Immature natural killer cell (primary cell): ENCODE results near the gene ABR. TPM values are rescaled to one million over a fixed set of nuclear protein-coding genes. Genes with fewer than 3 reads are reported as not detected.
"Not testable (repeated sequence)": the region's sequence is repeated elsewhere in the genome, so short reads cannot be mapped to it uniquely, and the experiment has no call there.

Experiments used
- DNase-seq, 3 donors: peaks; one replicate each; pipeline ENCODE4 v3.0.0; 2022; ENCODE audit warnings: mixed read lengths in 1 of 3
- H3K27ac Mint-ChIP-seq, 6 donors: one replicate each; pipeline ENCODE4 v1.8.0; 2020; ENCODE audit warnings: mixed read lengths in 6 of 6, mild to moderate bottlenecking in 5 of 6, inconsistent platforms in 4 of 6, moderate library complexity in 3 of 6
- H3K27me3 Mint-ChIP-seq, 3 donors: one replicate each; pipeline ENCODE4 v1.8.0; 2020 to 2021; ENCODE audit warnings: low read depth in 3 of 3, mild to moderate bottlenecking in 3 of 3, mixed read lengths in 3 of 3, moderate library complexity in 3 of 3, inconsistent platforms in 1 of 3
- H3K36me3 Mint-ChIP-seq, 3 donors: one replicate each; pipeline ENCODE4 v1.8.0; 2020; ENCODE audit warnings: mixed read lengths in 3 of 3, inconsistent platforms in 2 of 3, mild to moderate bottlenecking in 2 of 3
- H3K4me1 Mint-ChIP-seq, 2 donors: one replicate each; pipeline ENCODE4 v1.8.0; 2020; ENCODE audit warnings: inconsistent platforms in 2 of 2, mild to moderate bottlenecking in 2 of 2, mixed read lengths in 2 of 2, moderate library complexity in 1 of 2
- H3K4me3 Mint-ChIP-seq, 5 donors: one replicate each; pipeline ENCODE4 v1.8.0; 2020; ENCODE audit warnings: mild to moderate bottlenecking in 5 of 5, mixed read lengths in 5 of 5, inconsistent platforms in 3 of 5, moderate library complexity in 3 of 5
- H3K9me3 Mint-ChIP-seq, 6 donors: one replicate each; pipeline ENCODE4 v1.8.0; 2020; ENCODE audit warnings: mild to moderate bottlenecking in 6 of 6, mixed read lengths in 6 of 6, inconsistent platforms in 4 of 6, moderate library complexity in 3 of 6
- polyA plus RNA-seq, 3 donors: library from polyadenylated mRNA; unstranded; fragments of 300-500 nt; fragmentation: Illumina TruSeq; gene quantifications; one replicate each; pipeline ENCODE4 v1.2.3, GENCODE V29; 2021

ABR gene
- polyA plus RNA-seq, 3 donors from 2014 or later, result 11.2 to 36.2 (median 14.8) TPM

- Mint-ChIP-seq H3K4me3 (peak overlapping the region in 2 of 5 donors; percentile 19 to 38), H3K4me1 (peaks cover 43 to 45% of the 10 kb centered on the region in 2 donors), H3K9me3 (no peaks in the 10 kb centered on the region), H3K27me3 (peaks cover 0 to 11% (median 9%) of the 10 kb centered on the region in 3 donors), H3K36me3 (peaks cover 0 to 6% (median 0%) of the 10 kb centered on the region in 3 donors), H3K27ac (peak overlapping the region in 3 of 6 donors; percentile 7 to 58 (median 57))
- DNase-seq, result no peak
Measured at GRCh38 chr17:1123921-1124715, 55.7 kb downstream of the ABR start.

GRCh38 chr17:1123393-1123831, 56.4 kb downstream of the ABR start:
- H3K36me3 Mint-ChIP-seq, result peaks cover 0 to 3% (median 0%) of the 10 kb centered on the region in 3 donors
- DNase-seq, result no peak
- peaks cover 0 to 11% (median 9%) of the 10 kb centered on the region in 3 donors for H3K27me3 Mint-ChIP-seq
- peak overlapping the region in 3 of 5 donors; percentile 6 to 59 (median 55) for H3K4me3 Mint-ChIP-seq
- no peaks in the 10 kb centered on the region for H3K9me3 Mint-ChIP-seq
- H3K4me1 Mint-ChIP-seq, result peaks cover 43 to 45% of the 10 kb centered on the region in 2 donors
- H3K27ac Mint-ChIP-seq, result peak overlapping the region in 5 of 6 donors; percentile 66 to 99 (median 84)

DNA sequence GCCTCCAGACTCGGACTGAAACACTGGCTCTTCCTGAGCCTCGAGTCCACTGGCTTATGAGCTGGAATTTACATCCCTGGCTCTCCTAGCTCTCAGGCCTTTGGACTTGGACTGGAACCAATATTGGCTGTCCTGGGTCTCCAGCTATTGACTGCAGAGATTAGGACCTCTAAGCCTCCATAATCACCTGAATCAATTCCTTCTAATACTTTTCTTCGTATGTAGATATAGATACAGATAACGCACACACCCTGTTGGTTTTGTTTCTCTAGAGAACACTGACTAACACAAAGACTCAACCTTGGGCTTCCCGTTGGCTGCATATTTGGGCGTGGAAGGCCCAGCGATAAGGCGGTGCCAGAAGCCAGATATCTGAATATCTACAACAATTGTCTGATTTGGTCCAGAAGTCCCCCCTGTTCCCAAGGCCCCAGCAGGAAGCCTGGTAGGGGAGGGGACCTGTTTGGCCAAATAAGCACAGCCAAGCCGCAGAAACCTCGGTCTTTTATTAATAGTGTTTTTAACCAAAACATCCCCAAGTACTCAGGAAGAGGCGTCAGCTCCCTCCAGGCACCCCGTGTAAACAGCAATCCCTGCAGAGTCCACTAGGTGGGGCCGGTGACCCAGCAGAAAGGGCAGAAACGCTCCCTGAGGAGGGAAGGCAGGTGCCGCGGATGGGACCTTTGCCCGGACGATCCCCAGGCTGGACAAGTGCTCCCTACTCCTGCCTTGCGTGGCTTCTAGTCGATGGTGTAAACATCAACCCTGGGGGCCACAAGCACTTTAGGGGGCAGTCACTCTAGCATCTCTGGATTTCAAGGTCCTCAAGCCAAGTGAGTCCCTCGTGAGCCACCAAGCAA, 57.0 kb downstream of the ABR start:
- Mint-ChIP-seq H3K4me1 (peaks cover 43 to 45% of the 10 kb centered on the region in 2 donors), H3K36me3 (no peaks in the 10 kb centered on the region), H3K27me3 (peaks cover 0 to 11% (median 9%) of the 10 kb centered on the region in 3 donors), H3K9me3 (no peaks in the 10 kb centered on the region), H3K4me3 (peak overlapping the region in 4 of 5 donors; percentile 6 to 59 (median 56)), H3K27ac (peak overlapping the region; percentile 66 to 99 (median 88))
- DNase-seq, result peak; percentile 70 to 75 (median 75)

GRCh38 chr17:1121442-1121817, 58.4 kb downstream of the ABR start:
- H3K36me3 Mint-ChIP-seq, DNase-seq, H3K9me3 Mint-ChIP-seq, H3K27me3 Mint-ChIP-seq: not testable (repeated sequence)
- Mint-ChIP-seq H3K27ac (peak overlapping the region; percentile 95 to 100 (median 99)), H3K4me1 (peaks cover 45 to 47% of the 10 kb centered on the region in 2 donors), H3K4me3 (peak overlapping the region; percentile 74 to 88 (median 80))

DNA sequence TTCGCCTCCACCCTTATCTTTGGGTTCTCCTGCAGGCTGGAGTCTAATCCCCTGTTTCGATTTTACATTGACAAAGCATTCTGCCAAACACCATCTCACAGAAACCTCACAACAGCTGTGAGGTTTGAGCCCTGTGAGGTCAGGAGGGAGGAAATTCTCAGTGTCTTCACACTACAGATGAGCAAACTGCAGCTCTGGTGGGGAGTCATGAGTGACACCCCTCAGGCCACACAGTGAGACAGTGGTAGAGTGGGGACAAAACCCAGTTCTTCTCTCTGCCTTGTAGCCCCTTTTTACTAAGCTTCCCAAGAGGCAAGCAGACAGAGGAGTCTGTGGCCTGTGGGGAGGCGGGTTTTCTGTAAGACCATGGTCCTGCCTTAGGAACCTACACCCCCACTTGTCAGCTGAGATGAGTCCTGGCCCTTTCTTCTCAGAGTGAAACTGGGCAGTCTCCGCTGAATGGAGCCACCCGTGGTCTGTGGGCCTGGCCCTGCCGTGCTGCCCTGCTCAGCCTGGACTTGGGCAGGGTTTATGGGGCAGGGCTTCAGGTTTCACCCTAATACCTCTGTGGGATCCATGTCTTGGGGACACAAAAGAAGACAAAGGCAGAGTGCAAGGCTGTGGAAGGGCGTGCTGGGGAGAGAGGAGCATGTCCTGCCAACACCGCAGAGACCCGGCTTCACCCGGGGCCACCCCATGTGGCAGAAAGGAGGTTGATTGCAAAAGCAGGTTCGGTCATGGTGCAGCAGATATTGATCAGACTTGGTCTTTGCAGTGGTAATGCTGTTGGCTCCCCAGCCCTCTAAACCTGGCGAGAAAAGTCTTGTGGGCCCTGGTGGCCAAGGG, 59.0 kb downstream of the ABR start:
- DNase-seq, result peak; percentile 81 to 84 (median 84)
- peak overlapping the region; percentile 95 to 100 (median 99) for H3K27ac Mint-ChIP-seq
- H3K36me3 Mint-ChIP-seq, result no peaks in the 10 kb centered on the region
- H3K9me3 Mint-ChIP-seq, result no peaks in the 10 kb centered on the region
- peaks cover 0 to 9% (median 9%) of the 10 kb centered on the region in 3 donors for H3K27me3 Mint-ChIP-seq
- H3K4me1 Mint-ChIP-seq, result peaks cover 50 to 54% of the 10 kb centered on the region in 2 donors
- peak overlapping the region; percentile 74 to 88 (median 80) for H3K4me3 Mint-ChIP-seq

GRCh38 chr17:1119924-1120323, 59.9 kb downstream of the ABR start:
- peak overlapping the region; percentile 95 to 100 (median 99) for H3K27ac Mint-ChIP-seq
- H3K9me3 Mint-ChIP-seq, result no peaks in the 10 kb centered on the region
- DNase-seq, result peak; percentile 65 to 66 (median 65)
- no peaks in the 10 kb centered on the region for H3K36me3 Mint-ChIP-seq
- H3K4me3 Mint-ChIP-seq, result peak overlapping the region; percentile 74 to 88 (median 80)
- H3K4me1 Mint-ChIP-seq, result peaks cover 58 to 63% of the 10 kb centered on the region in 2 donors
- H3K27me3 Mint-ChIP-seq, result peaks cover 0 to 9% (median 9%) of the 10 kb centered on the region in 3 donors

- Mint-ChIP-seq H3K4me1 (peaks cover 51 to 59% of the 10 kb centered on the region in 2 donors), H3K27ac (peak overlapping the region; percentile 59 to 90 (median 80)), H3K36me3 (no peaks in the 10 kb centered on the region), H3K27me3 (peaks cover 2 to 9% (median 6%) of the 10 kb centered on the region in 3 donors), H3K4me3 (no peak overlapping the region), H3K9me3 (no peaks in the 10 kb centered on the region)
- no peak for DNase-seq
Measured at GRCh38 chr17:1116602-1117001, 63.2 kb downstream of the ABR start.

DNA sequence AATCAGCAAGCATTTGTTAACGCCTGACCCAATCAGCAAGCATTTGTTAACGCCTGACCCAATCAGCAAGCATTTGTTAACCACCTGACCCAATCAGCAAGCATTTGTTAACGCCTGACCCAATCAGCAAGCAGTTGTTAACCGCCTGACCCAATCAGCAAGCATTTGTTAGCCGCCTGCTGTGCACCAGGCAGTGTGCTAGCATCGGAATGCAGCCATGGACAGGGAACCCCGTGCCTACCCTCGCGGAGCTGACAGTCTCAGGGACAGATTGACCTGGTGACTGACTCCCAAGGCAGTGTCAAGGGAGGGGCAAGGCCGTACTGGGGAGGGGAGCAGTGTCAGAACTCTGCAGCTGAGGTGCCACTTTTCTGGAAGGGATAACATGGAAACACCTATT, 66.9 kb downstream of the ABR start:
- DNase-seq, result no peak
- Mint-ChIP-seq H3K27me3 (peaks cover 0 to 13% (median 2%) of the 10 kb centered on the region in 3 donors), H3K4me1 (peaks cover 47 to 59% of the 10 kb centered on the region in 2 donors), H3K36me3 (no peaks in the 10 kb centered on the region), H3K9me3 (no peaks in the 10 kb centered on the region), H3K4me3 (no peak overlapping the region), H3K27ac (peak overlapping the region in 2 of 6 donors; percentile 36 to 64)

- peak overlapping the region; percentile 32 to 79 (median 68) for H3K4me3 Mint-ChIP-seq
- H3K9me3 Mint-ChIP-seq, result no peaks in the 10 kb centered on the region
- peaks cover 0 to 13% (median 2%) of the 10 kb centered on the region in 3 donors for H3K27me3 Mint-ChIP-seq
- no peak for DNase-seq
- H3K27ac Mint-ChIP-seq, result peak overlapping the region in 5 of 6 donors; percentile 61 to 80 (median 77)
- H3K36me3 Mint-ChIP-seq, result no peaks in the 10 kb centered on the region
- H3K4me1 Mint-ChIP-seq, result peaks cover 58 to 68% of the 10 kb centered on the region in 2 donors
Measured at GRCh38 chr17:1111599-1112443, 68.0 kb downstream of the ABR start.

GRCh38 chr17:1110862-1111598, 68.8 kb downstream of the ABR start:
- DNase-seq, result no peak
- H3K27ac Mint-ChIP-seq, result peak overlapping the region; percentile 29 to 80 (median 76)

DNA sequence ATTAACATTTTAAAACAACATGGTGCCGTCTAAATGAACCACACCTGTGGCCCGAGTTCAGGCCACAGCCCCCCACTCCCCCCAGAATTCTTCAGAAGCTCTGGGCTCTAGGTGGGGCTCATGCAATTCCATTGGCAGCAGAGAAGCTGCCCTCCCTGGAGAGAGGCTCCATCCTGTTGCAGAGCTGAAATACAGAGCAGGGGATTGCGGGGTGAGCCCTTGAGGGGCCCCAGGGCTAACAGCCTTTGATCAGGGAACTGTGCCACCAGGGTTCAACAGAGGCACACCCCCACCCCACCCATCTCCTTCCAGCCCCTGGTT, 69.3 kb downstream of the ABR start:
- H3K4me1 Mint-ChIP-seq, result peaks cover 61 to 69% of the 10 kb centered on the region in 2 donors
- H3K4me3 Mint-ChIP-seq, result peak overlapping the region; percentile 69 to 86 (median 83)
- DNase-seq, result no peak
- H3K27ac Mint-ChIP-seq, result peak overlapping the region; percentile 61 to 93 (median 83)
- H3K27me3 Mint-ChIP-seq, result peaks cover 0 to 13% (median 2%) of the 10 kb centered on the region in 3 donors
- H3K36me3 Mint-ChIP-seq, result no peaks in the 10 kb centered on the region
- no peaks in the 10 kb centered on the region for H3K9me3 Mint-ChIP-seq

More at GRCh38 chr17:1110862-1111598, 68.8 kb downstream of the ABR start:
- Mint-ChIP-seq H3K27me3 (peaks cover 0 to 13% (median 2%) of the 10 kb centered on the region in 3 donors), H3K4me1 (peaks cover 60 to 69% of the 10 kb centered on the region in 2 donors), H3K4me3 (peak overlapping the region; percentile 32 to 79 (median 68)), H3K36me3 (no peaks in the 10 kb centered on the region), H3K9me3 (no peaks in the 10 kb centered on the region)
